Panc1 (cell line): Measurements from ENCODE around the gene SLC15A1.

Experiments
- POLR2AphosphoS5 ChIP-seq: IDR thresholded peaks from 2 replicates; pipeline ENCODE4 v1.6.1; 2012; ENCODE audit warnings: mild to moderate bottlenecking, low read depth, low read length, moderate library complexity
- SIN3A ChIP-seq: IDR thresholded peaks from 2 replicates; pipeline ENCODE4 v1.6.1; 2012; ENCODE audit warnings: low read depth, mild to moderate bottlenecking, low read length, moderate library complexity, borderline replicate concordance; ENCODE audit not compliant: insufficient read depth
- TCF7L2 ChIP-seq: IDR thresholded peaks from 2 replicates; pipeline ENCODE4 v1.6.1; 2011; ENCODE audit warnings: mild to moderate bottlenecking, low read depth, low read length, inconsistent platforms
- TF ChIP-seq, protein P1 (sequence below): fragments of 450-650 bp; IDR thresholded peaks from 2 replicates; pipeline ENCODE4 v1.5.1; 2017; ENCODE audit warnings: mild to moderate bottlenecking

DNA sequence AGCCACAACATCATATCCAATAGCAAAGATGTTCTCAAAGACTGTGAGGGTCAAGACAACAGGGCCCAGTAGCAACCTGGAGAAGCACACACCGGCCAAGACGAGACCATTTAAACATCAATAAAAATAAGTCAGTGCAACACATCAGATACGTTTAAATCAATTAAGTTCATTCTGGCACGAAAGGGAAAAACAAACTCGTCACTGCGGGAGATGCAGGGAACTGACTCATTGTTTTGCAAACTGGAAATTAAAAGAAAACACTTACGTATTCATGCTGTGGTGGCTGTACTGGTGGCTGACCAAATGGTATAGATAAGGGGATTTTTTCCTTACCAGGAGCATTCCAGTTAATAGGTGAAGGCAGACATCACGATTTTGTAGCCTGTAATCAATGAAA lies 26.3 kb upstream of the SLC15A1 start:
- TF ChIP-seq, protein P1, sequence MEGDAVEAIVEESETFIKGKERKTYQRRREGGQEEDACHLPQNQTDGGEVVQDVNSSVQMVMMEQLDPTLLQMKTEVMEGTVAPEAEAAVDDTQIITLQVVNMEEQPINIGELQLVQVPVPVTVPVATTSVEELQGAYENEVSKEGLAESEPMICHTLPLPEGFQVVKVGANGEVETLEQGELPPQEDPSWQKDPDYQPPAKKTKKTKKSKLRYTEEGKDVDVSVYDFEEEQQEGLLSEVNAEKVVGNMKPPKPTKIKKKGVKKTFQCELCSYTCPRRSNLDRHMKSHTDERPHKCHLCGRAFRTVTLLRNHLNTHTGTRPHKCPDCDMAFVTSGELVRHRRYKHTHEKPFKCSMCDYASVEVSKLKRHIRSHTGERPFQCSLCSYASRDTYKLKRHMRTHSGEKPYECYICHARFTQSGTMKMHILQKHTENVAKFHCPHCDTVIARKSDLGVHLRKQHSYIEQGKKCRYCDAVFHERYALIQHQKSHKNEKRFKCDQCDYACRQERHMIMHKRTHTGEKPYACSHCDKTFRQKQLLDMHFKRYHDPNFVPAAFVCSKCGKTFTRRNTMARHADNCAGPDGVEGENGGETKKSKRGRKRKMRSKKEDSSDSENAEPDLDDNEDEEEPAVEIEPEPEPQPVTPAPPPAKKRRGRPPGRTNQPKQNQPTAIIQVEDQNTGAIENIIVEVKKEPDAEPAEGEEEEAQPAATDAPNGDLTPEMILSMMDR, result no peak
- TF ChIP-seq SIN3A (no peak), TCF7L2 (no peak), POLR2AphosphoS5 (no peak)
